Activated CD4-positive, alpha-beta T cell treated with anti-CD3 and anti-CD28 coated beads, Interleukin-2, Interleukin-4, amounts not matched to agents 100 ng/mL and 50 ng/mL, durations not matched to agents 16 hours and 8 hours (primary cell): Measurements from ENCODE around the gene AFG3L2.
"Not testable (repeated sequence)": the region's sequence is repeated elsewhere in the genome, so short reads cannot be mapped to it uniquely, and the experiment has no call there.

ENCODE experiments used
- DNase-seq: peaks from one replicate; pipeline ENCODE4 v3.0.0-alpha.2; 2020; ENCODE audit warnings: low spot score

The AFG3L2 gene

GRCh38 chr18:12397254-12397653 is 20.2 kb upstream of the AFG3L2 start:
- DNase-seq = no peak

GRCh38 chr18:12394428-12394827 is 17.4 kb upstream of the AFG3L2 start:
- DNase-seq = no peak

- no peak for DNase-seq
Observed at GRCh38 chr18:12393998-12394397, 17.0 kb upstream of the AFG3L2 start.

- no peak for DNase-seq
Observed at GRCh38 chr18:12393510-12393909, 16.5 kb upstream of the AFG3L2 start.

- peak; percentile 57 for DNase-seq
Observed at GRCh38 chr18:12391487-12392165, 14.6 kb upstream of the AFG3L2 start.

- no peak for DNase-seq
Observed at GRCh38 chr18:12388442-12388841, 11.4 kb upstream of the AFG3L2 start.

GRCh38 chr18:12384261-12384660 is 7.2 kb upstream of the AFG3L2 start:
- DNase-seq = no peak

GRCh38 chr18:12383759-12384158 is 6.7 kb upstream of the AFG3L2 start:
- not testable (repeated sequence) for DNase-seq

- not testable (repeated sequence) for DNase-seq
Observed at GRCh38 chr18:12382221-12382814, 5.3 kb upstream of the AFG3L2 start.

GRCh38 chr18:12378198-12378558 is 1.2 kb upstream of the AFG3L2 start:
- DNase-seq = not testable (repeated sequence)

GRCh38 chr18:12377556-12378197 is 650 bp upstream of the AFG3L2 start:
- no peak for DNase-seq

- DNase-seq = peak; percentile 19
Observed at GRCh38 chr18:12376034-12376753, 833 bp downstream of the AFG3L2 start.

GRCh38 chr18:12374401-12374800 is 2.6 kb downstream of the AFG3L2 start:
- DNase-seq = peak; percentile 34

- no peak for DNase-seq
Observed at GRCh38 chr18:12373771-12374116, 3.3 kb downstream of the AFG3L2 start.

GRCh38 chr18:12373116-12373770 is 3.8 kb downstream of the AFG3L2 start:
- DNase-seq = no peak

GRCh38 chr18:12372406-12372805 is 4.6 kb downstream of the AFG3L2 start:
- DNase-seq = no peak

GRCh38 chr18:12371590-12371989 is 5.4 kb downstream of the AFG3L2 start:
- no peak for DNase-seq

GRCh38 chr18:12369211-12369610 is 7.8 kb downstream of the AFG3L2 start:
- no peak for DNase-seq

GRCh38 chr18:12366784-12367183 is 10.2 kb downstream of the AFG3L2 start:
- no peak for DNase-seq

- DNase-seq = no peak
Observed at GRCh38 chr18:12366379-12366778, 10.6 kb downstream of the AFG3L2 start.

GRCh38 chr18:12362473-12363174 is 14.4 kb downstream of the AFG3L2 start:
- DNase-seq = no peak
